Upper lobe of left lung (tissue), 6 donors: Measurements from ENCODE around the gene STK10. TPM values are rescaled to one million over a fixed set of nuclear protein-coding genes. Genes with fewer than 3 reads are reported as not detected.

Experiments
- ATAC-seq, 2 donors: fragments of 200-7000 bp; cut with Tn5 transposase; one replicate each; pipeline ENCODE4 v1.9.1; 2022; ENCODE audit warnings: mild to moderate bottlenecking in 2 of 2, moderate library complexity in 2 of 2; ENCODE audit not compliant: low FRiP score in 2 of 2
- DNase-seq, 2 donors: peaks; one replicate each; pipeline ENCODE4 v3.0.0-alpha.2; 2019 to 2020
- H3K27ac ChIP-seq, 4 donors: fragments of 200-600 bp; sonication (generic); one replicate each; pipeline ENCODE4 v1.5.1; 2016 to 2019
- H3K27me3 ChIP-seq, 4 donors: fragments of 200-600 bp; sonication (generic); one replicate each; pipeline ENCODE4 v1.5.1; 2017 to 2019
- H3K36me3 ChIP-seq, 4 donors: fragments of 200-600 bp; sonication (generic); one replicate each; pipeline ENCODE4 v1.5.1; 2016 to 2019
- H3K4me1 ChIP-seq, 4 donors: fragments of 200-600 bp; sonication (generic); one replicate each; pipeline ENCODE4 v1.5.1; 2018 to 2019
- H3K4me3 ChIP-seq, 4 donors: fragments of 200-600 bp; sonication (generic); one replicate each; pipeline ENCODE4 v1.5.1; 2017 to 2019; ENCODE audit warnings: mild to moderate bottlenecking in 2 of 4, moderate library complexity in 1 of 4
- H3K9me3 ChIP-seq, 4 donors: fragments of 200-600 bp; sonication (generic); one replicate each; pipeline ENCODE4 v1.5.1; 2018 to 2019
- EP300 ChIP-seq, 4 donors: sonication (generic); formaldehyde crosslinking; IDR thresholded peaks; one replicate each; pipeline ENCODE4 v1.5.1; 2017; ENCODE audit warnings: antibody characterized with exemption in 4 of 4, control low read depth in 2 of 4
- POLR2A ChIP-seq, 4 donors: fragments of 450-650 bp; IDR thresholded peaks; one replicate each; pipeline ENCODE4 v1.5.1; 2016 to 2017; ENCODE audit warnings: antibody characterized with exemption in 4 of 4, mild to moderate bottlenecking in 2 of 4
- POLR2AphosphoS5 ChIP-seq, 2 donors: sonication (generic); formaldehyde crosslinking; IDR thresholded peaks; one replicate each; pipeline ENCODE4 v1.5.1; 2017; ENCODE audit warnings: antibody characterized with exemption in 2 of 2
- WGBS, 2 donors: methylation state at CpG; one replicate each; pipeline ENCODE4 v1.1.5; 2017 to 2018; 5-methylcytosine and 5-hydroxymethylcytosine counted together
- total RNA-seq, 6 donors: library from RNA; depleted of rRNA in 4 of 6; stranded (reverse); fragments of >200 nt in 4 of 6; gene quantifications; one replicate each; pipeline versions ENCODE4 v1.1.0 to v1.2.1, GENCODE V29; 2016 to 2021
- TF ChIP-seq, protein P1 (sequence below), 6 experiments: fragments of 450-650 bp in 4 of 6; fragments of 200-600 bp in 2 of 6; sonication (generic) in 2 of 6; IDR thresholded peaks; one replicate each; pipeline ENCODE4 v1.5.1; 2016 to 2019; ENCODE audit warnings: antibody characterized with exemption in 6 of 6
- donor health status: DM: no; HTN: no; CAD: no; lungs with moderate emphysema.
- donor health status: DM: no; HTN: yes; CAD: no; lungs with severe emphysema.

STK10 gene
- total RNA-seq, 6 donors from 2014 or later = 50.6 to 170 (median 60.5) TPM

- WGBS, 2 donors = 51 to 65% methylated on average over 9 of the region's 9 CpGs
- no peak overlapping the region for H3K4me3 ChIP-seq
- H3K9me3 ChIP-seq = no peaks in the 10 kb centered on the region
- DNase-seq (peak in 1 of 2 donors; percentile 50), ATAC-seq (peak in 1 of 2 donors; percentile 4)
- TF ChIP-seq POLR2AphosphoS5 (IDR thresholded peaks at IDR 0.05) (peak in 1 of 2 donors; percentile 26), EP300 (IDR thresholded peaks at IDR 0.05) (no peak), POLR2A (IDR thresholded peaks at IDR 0.05) (no peak)
- TF ChIP-seq, protein P1, sequence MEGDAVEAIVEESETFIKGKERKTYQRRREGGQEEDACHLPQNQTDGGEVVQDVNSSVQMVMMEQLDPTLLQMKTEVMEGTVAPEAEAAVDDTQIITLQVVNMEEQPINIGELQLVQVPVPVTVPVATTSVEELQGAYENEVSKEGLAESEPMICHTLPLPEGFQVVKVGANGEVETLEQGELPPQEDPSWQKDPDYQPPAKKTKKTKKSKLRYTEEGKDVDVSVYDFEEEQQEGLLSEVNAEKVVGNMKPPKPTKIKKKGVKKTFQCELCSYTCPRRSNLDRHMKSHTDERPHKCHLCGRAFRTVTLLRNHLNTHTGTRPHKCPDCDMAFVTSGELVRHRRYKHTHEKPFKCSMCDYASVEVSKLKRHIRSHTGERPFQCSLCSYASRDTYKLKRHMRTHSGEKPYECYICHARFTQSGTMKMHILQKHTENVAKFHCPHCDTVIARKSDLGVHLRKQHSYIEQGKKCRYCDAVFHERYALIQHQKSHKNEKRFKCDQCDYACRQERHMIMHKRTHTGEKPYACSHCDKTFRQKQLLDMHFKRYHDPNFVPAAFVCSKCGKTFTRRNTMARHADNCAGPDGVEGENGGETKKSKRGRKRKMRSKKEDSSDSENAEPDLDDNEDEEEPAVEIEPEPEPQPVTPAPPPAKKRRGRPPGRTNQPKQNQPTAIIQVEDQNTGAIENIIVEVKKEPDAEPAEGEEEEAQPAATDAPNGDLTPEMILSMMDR (IDR thresholded peaks at IDR 0.05) = no peak
- peaks cover 25 to 42% (median 30%) of the 10 kb centered on the region in 4 donors for H3K4me1 ChIP-seq
- H3K27ac ChIP-seq = peak overlapping the region; percentile 21 to 69 (median 32)
- H3K27me3 ChIP-seq = no peaks in the 10 kb centered on the region
- H3K36me3 ChIP-seq = peaks cover 0 to 12% (median 2%) of the 10 kb centered on the region in 4 donors
Observed at GRCh38 chr5:172117977-172118701, 69.9 kb downstream of the STK10 start.

GRCh38 chr5:172115541-172115982 is 72.5 kb downstream of the STK10 start:
- no peak for ATAC-seq
- peaks cover 0 to 12% (median 2%) of the 10 kb centered on the region in 4 donors for H3K36me3 ChIP-seq

DNA sequence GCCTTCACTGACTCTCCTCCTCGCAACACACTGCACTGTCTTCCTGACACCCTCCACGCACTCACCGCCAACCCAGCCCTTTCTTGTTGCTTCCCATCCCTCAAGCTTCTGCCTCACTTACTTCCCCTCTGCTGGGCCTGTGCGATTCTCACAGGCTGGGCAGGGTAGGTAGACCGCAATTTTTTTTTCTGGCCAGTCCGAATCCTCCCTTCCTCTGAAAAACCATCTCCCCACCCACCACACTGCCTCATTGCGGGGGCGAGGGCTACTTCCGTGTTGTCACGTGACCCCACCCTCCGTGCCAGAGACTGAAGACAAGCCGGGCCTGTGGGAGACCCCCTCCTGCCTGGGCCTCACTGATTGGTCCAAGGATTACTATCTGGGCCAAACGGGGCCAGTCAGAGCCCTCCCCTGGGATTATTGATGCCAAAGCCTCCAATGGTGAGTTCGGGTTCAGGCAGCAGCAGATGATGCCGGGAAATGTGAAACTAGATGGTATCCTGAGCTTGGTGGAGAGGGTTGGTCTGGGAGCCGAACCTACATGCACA is 73.1 kb downstream of the STK10 start:
- Histone ChIP-seq H3K27ac (peak overlapping the region; percentile 72 to 80 (median 74)), H3K27me3 (no peaks in the 10 kb centered on the region), H3K36me3 (peaks cover 0 to 12% (median 2%) of the 10 kb centered on the region in 4 donors), H3K4me3 (peak overlapping the region in 2 of 4 donors; percentile 8 to 15), H3K4me1 (peaks cover 44 to 69% (median 52%) of the 10 kb centered on the region in 4 donors), H3K9me3 (no peaks in the 10 kb centered on the region)
- WGBS, 2 donors = 51 to 61% methylated on average over 15 to 16 of the region's 16 CpGs
- peak; percentile 70 to 71 for ATAC-seq
- peak in 1 of 2 donors; percentile 73 for DNase-seq
- peak in 1 of 2 donors; percentile 35 for TF ChIP-seq POLR2AphosphoS5 (IDR thresholded peaks at IDR 0.05)
- no peak for TF ChIP-seq EP300 (IDR thresholded peaks at IDR 0.05)

More at GRCh38 chr5:172115541-172115982, 72.5 kb downstream of the STK10 start:
- Histone ChIP-seq H3K27ac (peak overlapping the region; percentile 72 to 80 (median 74)), H3K27me3 (no peaks in the 10 kb centered on the region), H3K4me3 (no peak overlapping the region), H3K4me1 (peaks cover 38 to 63% (median 48%) of the 10 kb centered on the region in 4 donors), H3K9me3 (no peaks in the 10 kb centered on the region)
- DNase-seq = no peak
- TF ChIP-seq, protein P1 (IDR thresholded peaks at IDR 0.05) = no peak
- TF ChIP-seq POLR2AphosphoS5 (IDR thresholded peaks at IDR 0.05) (peak in 1 of 2 donors; percentile 21), EP300 (IDR thresholded peaks at IDR 0.05) (no peak)
- 59 to 68% methylated on average over 4 of the region's 4 CpGs for WGBS, 2 donors

GRCh38 chr5:172113036-172113435 is 75.0 kb downstream of the STK10 start:
- DNase-seq (peak in 1 of 2 donors; percentile 57), ATAC-seq (no peak)
- no peak for TF ChIP-seq POLR2A (IDR thresholded peaks at IDR 0.05)
- TF ChIP-seq, protein P1 (IDR thresholded peaks at IDR 0.05) = no peak
- TF ChIP-seq EP300 (IDR thresholded peaks at IDR 0.05) = no peak
- no peak for TF ChIP-seq POLR2AphosphoS5 (IDR thresholded peaks at IDR 0.05)
- no peak overlapping the region for H3K4me3 ChIP-seq
- peaks cover 0 to 12% (median 2%) of the 10 kb centered on the region in 4 donors for H3K36me3 ChIP-seq
- 68 to 70% methylated on average over 7 of the region's 7 CpGs for WGBS, 2 donors
- peaks cover 34 to 68% (median 48%) of the 10 kb centered on the region in 4 donors for H3K4me1 ChIP-seq
- H3K27me3 ChIP-seq = no peaks in the 10 kb centered on the region
- H3K27ac ChIP-seq = peak overlapping the region in 3 of 4 donors; percentile 36 to 50 (median 43)
- H3K9me3 ChIP-seq = no peaks in the 10 kb centered on the region

DNA sequence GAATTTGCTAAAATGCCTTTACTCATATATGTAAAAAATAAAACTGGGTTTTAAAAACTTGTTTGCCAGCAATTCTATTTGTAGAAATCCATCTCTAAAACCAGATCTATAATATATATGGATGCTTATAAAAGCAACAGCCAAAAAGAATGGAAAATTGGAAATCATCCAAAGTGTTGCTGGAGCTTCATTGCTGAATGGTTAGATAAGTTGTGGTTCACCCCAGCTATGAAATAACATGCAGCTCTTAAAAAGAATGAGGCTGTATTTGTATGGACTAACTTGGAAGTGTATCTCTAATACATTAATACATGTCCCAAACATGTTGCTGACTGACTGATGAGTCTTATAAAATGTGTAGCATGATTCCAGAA is 76.2 kb downstream of the STK10 start:
- no peaks in the 10 kb centered on the region for H3K9me3 ChIP-seq
- H3K27ac ChIP-seq = peak overlapping the region; percentile 77 to 85 (median 84)
- no peak for ATAC-seq
- peak overlapping the region in 2 of 4 donors; percentile 31 to 32 for H3K4me3 ChIP-seq
- no peak for DNase-seq
- peaks cover 42 to 75% (median 59%) of the 10 kb centered on the region in 4 donors for H3K4me1 ChIP-seq
- no peaks in the 10 kb centered on the region for H3K27me3 ChIP-seq
- H3K36me3 ChIP-seq = peaks cover 0 to 12% (median 2%) of the 10 kb centered on the region in 4 donors
- TF ChIP-seq POLR2AphosphoS5 (IDR thresholded peaks at IDR 0.05) (no peak), POLR2A (IDR thresholded peaks at IDR 0.05) (no peak), EP300 (IDR thresholded peaks at IDR 0.05) (no peak)
- TF ChIP-seq, protein P1 (IDR thresholded peaks at IDR 0.05) = no peak
